GM18502 (cell line): Measurements from ENCODE around the gene CARD14.
"Not testable (repeated sequence)": the region's sequence is repeated elsewhere in the genome, so short reads cannot be mapped to it uniquely, and the experiment has no call there.

Source experiments
- ATAC-seq: cut with Tn5 transposase; IDR thresholded peaks from one replicate; pipeline ENCODE4 v1.9.1; 2021; ENCODE audit warnings: mild to moderate bottlenecking; ENCODE audit not compliant: unreplicated experiment, poor library complexity

CARD14 gene

DNA sequence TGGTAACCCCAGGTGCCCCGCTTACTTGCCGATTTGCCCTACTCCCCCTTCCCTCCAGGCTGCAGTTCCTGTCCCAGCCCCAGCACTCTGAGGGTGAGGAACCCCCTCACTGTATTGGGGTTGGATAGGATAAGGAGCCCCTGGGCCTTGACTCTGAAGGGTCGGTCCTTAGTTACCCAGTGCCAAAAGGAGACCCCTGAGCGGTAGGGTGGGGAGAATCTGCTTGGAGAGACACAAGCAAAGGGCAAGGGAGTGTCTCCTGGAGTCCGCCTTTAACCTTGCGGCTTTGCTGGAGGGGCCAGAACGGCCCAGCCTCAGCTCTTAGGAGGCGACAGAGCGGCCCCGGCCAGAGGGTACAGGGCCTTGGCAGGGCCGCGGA, 13.0 kb downstream of the CARD14 start:
- ATAC-seq: no peak

DNA sequence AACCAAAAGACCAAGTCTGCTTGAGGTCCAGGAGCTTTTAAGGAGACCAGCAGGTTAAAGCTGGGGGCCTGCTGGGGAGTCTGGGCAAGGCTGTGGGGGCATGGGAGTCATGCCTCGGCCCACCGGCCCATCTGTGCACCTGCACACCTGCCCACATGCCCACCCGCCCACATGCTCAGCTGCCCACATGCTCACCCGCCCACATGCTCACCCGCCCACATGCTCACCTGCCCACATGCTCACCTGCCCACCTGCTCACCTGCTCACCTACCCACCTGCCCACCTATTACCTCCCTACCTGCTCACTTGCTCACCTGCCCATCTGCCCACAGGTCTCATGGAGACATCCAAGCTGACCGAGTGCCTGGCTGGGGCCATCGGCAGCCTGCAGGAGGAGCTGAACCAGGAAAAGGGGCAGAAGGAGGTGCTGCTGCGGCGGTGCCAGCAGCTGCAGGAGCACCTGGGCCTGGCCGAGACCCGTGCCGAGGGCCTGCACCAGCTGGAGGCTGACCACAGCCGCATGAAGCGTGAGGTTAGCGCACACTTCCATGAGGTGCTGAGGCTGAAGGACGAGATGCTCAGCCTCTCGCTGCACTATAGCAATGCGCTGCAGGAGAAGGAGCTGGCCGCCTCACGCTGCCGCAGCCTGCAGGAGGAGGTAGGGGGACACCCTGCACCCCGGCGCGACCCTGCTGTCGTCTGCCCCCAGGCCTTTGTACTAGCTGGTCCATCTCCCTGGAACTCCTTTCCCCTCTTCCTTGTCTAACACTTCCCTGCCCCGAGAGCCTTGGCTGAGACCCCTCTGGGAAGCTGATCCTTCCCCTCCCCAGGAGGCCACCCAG, 14.0 kb downstream of the CARD14 start:
- no peak for ATAC-seq

DNA sequence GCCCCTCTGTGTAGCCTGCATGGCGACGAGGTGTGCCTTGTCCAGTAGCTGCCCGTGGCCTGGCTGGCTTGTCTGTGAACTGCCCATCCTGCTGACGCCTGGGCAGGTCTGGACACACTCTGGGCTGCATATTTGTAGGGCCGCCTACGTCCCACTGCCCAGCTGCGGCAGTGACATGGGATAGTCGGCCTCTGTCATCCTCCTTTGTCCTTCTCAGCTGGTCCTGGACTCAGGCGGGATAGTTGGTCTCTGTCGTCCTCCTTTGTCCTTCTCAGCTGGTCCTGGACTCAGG, 14.5 kb downstream of the CARD14 start:
- ATAC-seq: no peak

DNA sequence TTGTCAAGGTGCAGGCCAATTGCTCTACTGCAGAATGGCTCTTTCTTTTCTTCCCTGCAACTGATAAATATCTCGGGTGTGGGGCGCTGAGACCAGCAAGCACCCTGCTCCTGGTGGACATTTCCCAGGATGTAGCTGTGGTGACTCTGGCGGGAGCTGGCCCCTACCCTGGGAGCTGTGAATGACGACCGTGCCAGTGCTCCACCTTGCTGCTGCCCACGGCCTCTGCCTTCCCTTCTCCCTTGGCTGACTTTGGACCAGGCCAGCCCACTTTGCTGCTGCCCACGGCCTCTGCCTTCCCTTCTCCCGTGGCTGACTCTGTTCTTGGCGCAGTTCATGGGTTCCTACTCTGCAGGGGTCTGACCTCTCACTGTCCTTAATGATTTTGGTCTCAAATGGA, 16.1 kb downstream of the CARD14 start:
- no peak for ATAC-seq

DNA sequence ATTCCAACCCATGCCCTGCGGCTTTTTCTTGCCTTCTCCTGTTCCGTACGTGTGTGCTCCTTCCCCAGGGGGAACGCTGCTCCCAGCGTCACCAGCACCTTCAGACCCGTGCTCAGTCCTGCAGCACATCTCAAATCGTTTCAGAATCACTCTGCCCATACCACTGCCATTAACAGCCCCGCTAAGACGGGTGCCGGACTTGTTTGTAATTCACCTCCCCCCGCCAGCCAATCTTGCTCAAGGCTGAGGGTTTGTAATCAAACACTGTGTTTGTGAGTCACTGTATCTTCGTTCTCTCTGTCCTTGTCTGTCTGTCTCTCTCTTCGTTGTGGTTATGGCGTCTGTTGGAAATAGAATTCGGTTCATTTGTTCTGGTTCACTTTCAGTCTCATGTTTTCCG, 17.3 kb downstream of the CARD14 start:
- no peak for ATAC-seq

DNA sequence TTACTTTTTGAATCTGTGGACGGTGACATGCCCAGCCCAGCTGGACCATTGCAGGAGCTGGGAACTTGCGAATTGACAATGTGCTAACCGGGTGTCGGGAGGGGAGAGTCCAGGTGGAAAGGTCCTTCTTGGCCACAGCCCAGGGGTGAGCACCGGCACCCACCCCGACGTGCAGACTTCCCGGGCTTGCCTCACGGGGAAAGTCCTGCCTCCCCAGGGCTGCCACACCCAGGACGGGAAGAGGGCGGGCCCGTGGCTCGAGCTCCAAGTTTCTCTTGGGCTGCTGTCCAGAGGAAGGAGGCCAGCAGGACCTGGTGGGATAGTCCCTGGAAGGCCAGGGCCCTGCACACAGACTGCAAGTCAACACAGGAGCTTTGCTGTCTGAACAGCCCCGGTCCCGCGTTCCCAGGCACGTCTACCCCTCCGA, 17.7 kb downstream of the CARD14 start:
- no peak for ATAC-seq

DNA sequence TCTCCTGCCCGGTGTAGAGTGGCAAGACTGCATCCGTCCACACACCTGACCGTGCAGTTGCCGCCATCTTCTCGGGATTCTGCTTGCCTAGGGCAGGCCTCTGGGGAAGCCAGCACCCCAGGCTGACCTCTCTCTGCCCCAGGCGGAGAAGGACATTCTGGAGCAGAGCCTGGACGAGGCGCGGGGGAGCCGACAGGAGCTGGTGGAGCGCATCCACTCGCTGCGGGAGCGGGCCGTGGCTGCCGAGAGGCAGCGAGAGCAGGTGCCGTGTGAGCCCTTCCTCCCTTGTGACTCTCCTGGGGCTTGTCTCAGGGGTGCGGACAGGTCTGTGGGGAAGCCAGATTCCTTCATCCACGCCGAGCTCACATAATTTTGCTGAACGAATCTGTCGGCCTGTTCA, 19.8 kb downstream of the CARD14 start:
- ATAC-seq: no peak

DNA sequence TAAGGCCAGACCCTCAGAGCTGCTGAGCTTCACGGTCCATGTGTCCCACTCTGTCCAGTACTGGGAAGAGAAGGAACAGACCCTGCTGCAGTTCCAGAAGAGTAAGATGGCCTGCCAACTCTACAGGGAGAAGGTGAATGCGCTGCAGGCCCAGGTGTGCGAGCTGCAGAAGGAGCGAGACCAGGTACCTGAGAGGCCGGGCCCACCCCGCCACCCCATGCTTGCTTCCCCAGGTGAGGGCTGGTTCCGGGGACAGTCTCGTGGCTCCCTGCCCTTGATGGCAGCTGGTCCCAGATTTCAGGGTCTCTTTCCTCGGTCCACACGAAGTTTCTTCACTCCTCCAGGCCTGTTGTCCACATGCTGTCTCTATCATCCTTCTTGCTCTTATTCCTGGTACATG, 20.9 kb downstream of the CARD14 start:
- ATAC-seq: no peak

DNA sequence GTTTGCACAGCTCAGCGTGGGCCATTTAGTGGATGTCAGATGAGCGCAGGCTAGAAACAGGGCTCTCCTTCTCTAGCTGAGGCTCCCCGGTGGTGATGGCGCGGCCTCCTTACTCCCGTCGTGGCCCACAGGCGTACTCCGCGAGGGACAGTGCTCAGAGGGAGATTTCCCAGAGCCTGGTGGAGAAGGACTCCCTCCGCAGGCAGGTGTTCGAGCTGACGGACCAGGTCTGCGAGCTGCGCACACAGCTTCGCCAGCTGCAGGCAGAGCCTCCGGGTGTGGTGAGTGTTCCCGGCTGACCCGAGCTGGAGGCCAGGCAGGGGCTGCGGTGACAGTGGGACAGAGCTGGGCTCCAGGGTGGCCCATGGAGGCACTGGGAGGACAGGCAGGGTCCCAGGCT, 21.4 kb downstream of the CARD14 start:
- ATAC-seq: no peak

DNA sequence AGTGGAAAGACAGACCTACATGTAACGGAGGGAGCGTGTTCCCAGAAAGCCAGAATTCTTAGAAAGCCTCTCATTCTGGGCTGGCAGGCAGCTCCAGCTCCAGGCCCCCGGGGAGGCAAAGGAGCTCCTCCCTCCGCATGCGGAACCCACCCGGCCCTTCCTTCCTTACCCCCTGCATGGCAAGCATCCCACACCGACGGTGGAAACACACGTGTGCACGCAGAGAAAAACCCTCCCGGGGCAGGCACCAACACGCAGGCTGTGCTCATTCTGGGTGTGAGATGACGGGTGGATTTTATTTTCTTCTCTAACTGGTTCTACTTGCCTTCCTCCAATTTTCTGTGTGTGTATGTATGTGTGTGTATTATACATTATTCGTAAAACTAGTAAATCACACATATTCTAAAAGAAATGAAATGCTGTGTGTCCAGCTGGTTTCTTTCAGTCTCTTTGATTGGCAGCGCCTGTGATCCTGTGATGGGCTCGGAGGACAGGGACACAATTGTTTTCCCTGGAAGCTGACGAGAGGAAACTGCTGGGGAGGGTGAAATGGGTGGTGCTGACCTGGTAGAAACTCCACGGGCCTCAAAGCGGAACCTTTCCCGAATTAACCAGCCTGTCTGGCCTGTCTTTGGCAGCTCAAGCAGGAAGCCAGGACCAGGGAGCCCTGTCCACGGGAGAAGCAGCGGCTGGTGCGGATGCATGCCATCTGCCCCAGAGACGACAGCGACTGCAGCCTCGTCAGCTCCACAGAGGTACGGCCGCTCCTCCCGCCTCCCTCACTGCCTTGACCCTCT, 22.2 kb downstream of the CARD14 start:
- ATAC-seq: no peak

DNA sequence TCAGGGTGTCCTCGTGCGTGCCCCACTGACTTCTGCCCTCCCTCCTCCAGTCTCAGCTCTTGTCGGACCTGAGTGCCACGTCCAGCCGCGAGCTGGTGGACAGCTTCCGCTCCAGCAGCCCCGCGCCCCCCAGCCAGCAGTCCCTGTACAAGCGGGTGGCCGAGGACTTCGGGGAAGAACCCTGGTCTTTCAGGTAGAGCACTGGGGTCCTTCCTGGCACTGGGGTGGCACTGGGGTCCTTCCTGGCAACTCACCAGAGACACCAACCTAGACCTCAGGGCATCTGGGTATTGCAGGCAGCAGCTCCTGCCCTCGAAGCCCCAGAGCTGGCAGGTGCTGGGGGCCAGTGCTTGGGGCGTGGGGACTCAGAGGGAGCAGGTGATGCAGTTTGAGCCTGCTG, 25.3 kb downstream of the CARD14 start:
- no peak for ATAC-seq

DNA sequence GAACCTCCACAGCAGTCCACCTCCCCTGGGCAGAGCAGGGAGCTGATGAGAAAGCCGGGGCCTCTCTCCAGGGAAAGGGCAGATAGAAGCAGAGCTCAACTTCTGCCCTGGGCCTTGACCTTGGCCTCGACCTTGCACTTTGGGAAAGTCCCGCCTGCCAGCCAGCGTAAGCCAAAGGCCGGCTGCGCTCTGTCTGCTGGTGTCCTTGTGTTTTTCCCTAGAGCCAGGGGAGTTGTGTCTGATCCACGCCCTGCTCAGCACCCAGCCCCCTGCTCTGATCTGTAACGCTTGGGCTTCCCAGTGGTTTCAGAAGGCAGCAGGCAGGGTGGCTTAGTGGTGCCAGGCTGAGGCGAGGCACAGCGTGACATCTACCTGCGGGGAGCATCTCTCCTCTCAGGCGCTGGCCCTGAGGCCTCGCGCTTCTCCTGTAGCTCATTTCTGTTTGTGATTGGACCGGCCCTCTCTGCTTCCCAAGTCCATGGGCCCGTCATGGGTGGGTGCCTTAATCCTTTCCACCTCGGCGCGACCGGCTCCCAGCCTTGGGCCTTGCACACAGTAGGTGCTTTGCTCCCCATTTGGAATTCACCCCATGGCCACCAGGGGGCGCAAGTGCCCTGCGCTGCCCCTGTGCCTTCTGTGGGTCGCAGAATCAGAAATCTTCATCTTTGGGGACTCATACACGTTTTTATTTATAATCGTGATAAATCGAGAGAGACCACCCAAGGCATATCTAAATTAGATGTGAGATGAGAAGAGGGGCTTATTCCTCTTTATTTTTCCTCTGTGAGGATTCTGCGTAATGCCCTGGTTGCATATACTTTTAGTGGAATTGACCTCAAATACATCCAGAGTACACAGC, 26.1 kb downstream of the CARD14 start:
- no peak for ATAC-seq

DNA sequence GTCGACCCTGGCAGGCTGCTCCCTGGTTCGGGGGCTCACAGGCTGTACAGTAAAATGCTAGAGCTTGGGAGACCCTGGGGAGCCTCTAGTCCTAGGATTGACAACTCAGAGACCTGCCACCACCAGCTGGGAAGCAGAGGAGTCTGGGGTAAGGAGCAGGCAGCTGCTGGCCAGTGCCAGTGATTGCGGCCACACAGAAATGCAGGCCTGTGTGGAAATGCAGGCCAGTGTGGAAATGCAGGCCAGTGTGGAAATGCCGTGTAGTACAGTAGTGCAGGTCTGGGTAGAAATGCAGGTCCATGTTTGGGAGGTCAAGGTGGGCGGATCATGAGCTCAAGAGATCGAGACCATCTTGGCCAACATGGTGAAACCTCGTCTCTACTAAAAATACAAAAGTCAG, 26.8 kb downstream of the CARD14 start:
- no peak for ATAC-seq

DNA sequence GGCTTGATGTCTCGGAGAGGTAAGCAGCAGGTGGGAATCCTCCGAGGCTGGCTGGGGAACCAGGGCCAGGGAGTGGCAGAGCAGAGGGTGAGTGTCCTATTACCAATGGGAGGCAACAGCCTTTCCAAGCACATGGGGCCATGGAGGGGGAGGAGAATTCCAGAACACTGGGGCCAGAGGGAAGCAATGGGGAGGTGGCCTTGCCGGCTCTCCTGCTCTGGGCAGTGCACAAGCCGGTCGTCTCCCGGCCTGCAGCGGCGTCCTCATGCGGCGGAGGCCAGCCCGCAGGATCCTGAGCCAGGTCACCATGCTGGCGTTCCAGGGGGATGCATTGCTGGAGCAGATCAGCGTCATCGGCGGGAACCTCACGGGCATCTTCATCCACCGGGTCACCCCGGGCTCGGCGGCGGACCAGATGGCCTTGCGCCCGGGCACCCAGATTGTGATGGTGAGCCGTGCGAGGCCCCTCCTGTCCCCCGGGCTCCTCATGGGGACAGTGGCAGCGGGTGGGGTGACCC, 28.4 kb downstream of the CARD14 start:
- no peak for ATAC-seq

DNA sequence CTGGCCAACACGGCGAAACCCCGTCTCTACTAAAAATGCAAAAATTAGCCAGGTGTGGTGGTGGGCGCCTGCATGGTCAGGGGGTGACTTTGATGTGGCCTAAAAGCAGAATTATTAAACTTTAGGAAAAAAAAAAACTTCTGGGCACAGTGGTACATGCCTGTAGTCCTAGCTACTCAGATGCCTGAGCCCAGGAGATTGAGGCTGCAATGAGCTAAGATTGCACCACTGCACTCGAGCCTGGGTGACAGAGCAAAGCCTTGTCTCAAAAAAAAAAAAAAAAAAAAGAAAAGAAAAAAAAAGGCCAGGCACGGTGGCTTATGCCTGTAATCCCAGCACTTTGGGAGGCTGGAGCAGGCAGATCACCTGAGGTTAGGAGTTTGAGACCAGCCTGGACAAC, 29.5 kb downstream of the CARD14 start:
- not testable (repeated sequence) for ATAC-seq

DNA sequence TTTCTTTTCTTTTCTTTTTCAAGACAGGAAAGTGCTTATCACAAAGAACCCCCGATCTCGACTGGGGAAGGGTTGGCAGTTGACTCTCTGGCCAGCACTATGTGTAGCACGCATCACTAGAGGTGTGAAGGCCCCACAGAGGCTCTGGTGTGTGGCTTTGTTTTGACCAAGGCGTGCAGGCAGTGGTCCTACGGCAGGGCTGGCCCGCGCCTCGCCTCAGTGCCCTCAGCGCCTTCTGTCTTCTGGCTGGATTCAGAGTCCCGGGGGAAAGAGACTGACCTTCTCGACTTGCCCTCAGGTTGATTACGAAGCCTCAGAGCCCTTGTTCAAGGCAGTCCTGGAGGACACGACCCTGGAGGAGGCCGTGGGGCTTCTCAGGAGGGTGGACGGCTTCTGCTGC, 31.6 kb downstream of the CARD14 start:
- ATAC-seq: no peak

DNA sequence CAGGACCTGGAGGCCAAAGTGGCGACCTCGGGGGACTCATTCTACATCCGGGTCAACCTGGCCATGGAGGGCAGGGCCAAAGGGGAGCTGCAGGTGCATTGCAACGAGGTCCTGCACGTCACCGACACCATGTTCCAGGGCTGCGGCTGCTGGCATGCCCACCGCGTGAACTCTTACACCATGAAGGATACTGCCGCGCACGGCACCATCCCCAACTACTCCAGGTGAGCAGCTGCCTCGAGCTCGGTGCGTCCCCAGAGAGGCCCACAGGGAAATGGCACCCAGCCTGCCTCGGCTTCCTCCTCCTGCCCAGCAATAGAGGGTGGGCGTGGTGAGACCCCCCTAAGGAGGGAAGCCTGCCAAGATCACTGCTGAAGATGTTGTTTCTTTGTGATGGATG, 32.4 kb downstream of the CARD14 start:
- no peak for ATAC-seq

DNA sequence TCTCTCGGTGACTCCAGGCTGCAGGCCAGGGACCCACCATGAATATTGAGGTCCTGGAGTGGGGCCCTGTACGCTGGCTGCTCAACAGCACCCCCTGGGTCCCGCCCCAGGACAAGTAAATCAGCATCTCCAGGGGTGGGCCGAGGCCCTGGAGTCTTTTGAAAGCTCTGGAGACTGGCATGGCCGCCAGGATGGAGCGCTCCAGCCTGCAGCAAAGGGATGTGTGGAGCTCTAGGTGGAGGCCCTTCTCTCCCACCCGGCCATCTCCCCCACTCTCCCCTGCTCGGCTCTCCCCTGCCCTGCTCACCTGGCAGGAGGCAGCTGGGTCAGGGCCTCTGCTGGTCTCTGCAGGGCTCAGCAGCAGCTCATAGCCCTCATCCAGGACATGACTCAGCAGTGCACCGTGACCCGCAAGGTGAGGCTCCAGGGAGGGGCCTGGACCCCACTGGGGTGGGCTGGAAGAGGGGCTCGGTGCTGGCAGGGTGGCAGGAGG, 33.7 kb downstream of the CARD14 start:
- ATAC-seq: no peak

DNA sequence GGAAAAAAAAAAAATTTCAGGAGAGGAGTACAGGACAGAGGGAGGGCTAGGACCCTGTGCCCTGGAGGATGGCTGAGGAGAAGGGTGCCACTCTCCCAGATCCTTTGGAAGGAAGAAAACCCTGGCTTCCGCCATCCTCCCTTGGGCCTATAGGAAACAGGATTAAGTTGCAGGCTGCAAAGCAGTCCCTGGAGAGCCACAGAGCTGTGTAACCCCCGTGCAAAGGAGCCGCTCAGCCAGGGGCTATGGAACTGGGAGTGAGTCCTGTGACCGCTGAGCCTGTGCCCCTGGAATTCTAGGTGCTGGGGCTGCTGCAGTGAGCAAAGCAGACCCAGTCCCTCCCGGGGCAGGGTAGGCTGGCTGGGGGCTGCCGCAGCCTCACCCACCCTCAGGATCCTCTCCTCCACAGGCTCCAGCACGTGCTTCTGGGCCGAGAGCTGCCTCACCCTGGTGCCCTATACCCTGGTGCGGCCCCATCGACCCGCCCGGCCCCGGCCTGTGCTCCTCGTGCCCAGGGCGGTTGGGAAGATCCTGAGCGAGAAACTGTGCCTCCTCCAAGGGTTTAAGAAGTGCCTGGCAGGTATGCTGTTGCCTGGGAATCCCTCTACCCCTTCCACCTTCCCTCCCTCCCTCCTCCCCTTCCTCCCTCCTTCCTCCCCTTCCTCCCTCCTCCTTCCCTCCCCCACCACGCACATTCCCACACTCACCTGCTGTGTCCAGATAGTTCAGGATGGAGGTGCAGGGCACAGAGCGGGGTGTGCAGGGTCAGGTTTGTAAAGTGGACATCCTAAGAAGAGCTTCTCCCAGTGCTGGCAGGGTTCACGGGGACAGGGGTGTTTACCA, 35.0 kb downstream of the CARD14 start:
- ATAC-seq: no peak

DNA sequence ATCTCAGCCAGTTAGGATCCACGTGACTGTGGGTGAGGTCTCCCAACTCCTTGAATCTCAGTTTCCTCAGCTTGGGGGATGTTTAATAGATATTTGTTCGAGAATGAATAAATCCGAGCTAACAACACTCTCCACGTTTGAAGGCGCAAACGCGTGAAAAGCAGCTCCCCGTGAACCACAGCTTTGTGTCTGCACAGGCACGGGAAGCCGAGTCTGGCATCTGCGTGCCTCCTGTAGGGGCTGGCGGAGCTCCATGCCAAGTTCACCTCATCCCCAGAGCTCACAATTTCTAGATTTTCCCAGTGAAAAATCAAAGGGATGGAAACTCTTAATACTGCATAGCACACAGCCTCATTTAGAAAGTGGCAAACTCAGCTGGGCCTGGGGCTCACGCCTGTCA, 36.0 kb downstream of the CARD14 start:
- no peak for ATAC-seq
